Esophagus muscularis mucosa (tissue), 3 donors: ENCODE results near the gene AKAP13.

Experiments used
- CTCF ChIP-seq, 3 experiments: fragments of 200-600 bp in 2 of 3; fragments of 450-650 bp in 1 of 3; sonication (generic) in 2 of 3; IDR thresholded peaks; one replicate each; pipeline ENCODE4 v1.5.1; 2017 to 2019; ENCODE audit warnings: antibody characterized with exemption in 3 of 3, mild to moderate bottlenecking in 2 of 3, moderate library complexity in 1 of 3
- POLR2A ChIP-seq: fragments of 450-650 bp; IDR thresholded peaks from one replicate; pipeline ENCODE4 v1.6.1; 2017; ENCODE audit warnings: antibody characterized with exemption, moderate library complexity, mild to moderate bottlenecking, low read depth

- no peak for TF ChIP-seq CTCF (IDR thresholded peaks at IDR 0.05)
- TF ChIP-seq POLR2A, result no peak
These were observed 159.8 kb downstream of the AKAP13 start for GRCh38 chr15:85540085-85540797.
